GOT3 (cell line): Measurements from ENCODE around the gene HCRTR1.

Source experiments
- DNase-seq: peaks from one replicate; lab custom pipeline; 2025; ENCODE audit warnings: mixed read lengths; lab: John Stamatoyannopoulos, UW

HCRTR1 gene

DNA sequence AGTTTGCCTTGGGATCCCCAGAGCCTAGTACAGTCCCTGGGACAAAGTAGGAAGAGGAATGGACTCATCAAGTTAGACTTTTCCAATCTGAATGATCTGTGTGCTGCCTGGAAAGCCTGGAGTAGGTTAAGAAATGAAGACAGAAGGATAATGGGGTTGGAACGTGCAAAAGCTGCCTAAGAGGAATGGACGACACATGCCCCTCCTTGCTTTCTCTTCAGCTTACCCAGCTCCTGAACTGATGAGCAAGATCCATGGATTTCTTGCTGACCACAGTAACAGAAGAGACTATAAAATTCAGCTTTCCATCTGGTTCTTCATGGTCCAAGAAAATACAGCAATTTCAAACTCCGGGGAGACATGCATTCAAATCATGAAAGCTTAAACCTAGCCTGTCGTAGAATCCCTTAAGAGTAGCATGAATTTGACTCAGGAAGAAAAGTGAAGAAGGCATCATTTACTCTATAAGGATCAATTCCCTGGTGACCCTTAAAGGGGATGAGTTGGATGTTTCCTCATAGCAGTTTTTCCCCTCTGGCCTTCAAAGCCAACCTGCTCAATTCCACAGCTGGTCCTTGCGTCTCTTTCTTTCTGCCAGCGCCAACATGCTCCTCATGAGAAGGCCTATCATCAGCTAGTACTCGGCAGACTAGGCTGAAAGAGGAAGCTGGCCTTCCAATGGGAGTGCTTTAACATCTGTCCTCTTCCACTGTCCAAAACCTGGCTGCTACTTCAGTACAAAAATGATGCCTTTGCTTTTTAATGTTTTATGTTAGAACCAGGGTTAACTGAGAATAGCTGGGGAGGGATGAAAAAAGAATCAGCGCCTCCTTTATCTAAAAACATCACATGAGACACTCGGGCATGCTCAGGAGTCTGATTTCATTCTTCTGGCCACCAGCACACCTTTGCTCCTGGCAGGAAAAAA, 32.9 kb downstream of the HCRTR1 start:
- no peak for DNase-seq

DNA sequence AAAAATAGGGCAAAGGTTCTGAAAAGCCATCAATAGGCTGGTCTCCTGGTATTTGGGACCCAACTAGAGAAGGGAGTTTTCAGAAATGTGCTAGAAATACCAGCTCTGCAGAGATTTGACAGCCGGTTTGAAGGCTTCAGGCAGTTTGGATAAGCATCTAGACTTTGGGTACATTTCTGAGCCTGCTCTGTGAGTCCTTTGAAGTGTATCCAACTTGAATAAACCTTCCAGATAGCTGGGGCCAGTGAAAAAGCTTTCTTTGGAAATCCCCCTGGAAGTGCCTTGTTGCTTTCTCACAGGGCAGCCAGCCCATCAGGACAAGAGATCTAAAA, 33.6 kb downstream of the HCRTR1 start:
- DNase-seq, result no peak

DNA sequence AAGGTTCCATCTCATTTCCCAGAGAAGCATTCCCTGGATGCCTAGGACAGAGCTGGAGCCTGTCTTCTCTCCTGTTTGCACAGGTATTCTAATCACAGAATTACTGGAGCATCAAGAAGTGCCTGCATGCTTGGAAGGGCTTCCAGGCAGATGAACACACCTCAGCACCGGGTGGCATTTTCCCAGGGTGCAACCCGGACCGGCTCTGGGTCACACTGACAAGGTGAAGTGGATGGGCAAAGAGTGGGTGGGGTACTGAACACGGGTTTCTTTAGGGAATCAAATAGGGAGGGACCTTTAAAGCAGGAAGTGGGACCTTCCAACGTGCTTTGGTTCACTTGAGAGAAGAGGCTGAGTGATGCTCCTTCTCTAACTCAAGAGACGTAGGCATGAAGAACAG, 34.3 kb downstream of the HCRTR1 start:
- no peak for DNase-seq

GRCh38 chr1:31652891-31653499, 35.5 kb downstream of the HCRTR1 start:
- no peak for DNase-seq

DNA sequence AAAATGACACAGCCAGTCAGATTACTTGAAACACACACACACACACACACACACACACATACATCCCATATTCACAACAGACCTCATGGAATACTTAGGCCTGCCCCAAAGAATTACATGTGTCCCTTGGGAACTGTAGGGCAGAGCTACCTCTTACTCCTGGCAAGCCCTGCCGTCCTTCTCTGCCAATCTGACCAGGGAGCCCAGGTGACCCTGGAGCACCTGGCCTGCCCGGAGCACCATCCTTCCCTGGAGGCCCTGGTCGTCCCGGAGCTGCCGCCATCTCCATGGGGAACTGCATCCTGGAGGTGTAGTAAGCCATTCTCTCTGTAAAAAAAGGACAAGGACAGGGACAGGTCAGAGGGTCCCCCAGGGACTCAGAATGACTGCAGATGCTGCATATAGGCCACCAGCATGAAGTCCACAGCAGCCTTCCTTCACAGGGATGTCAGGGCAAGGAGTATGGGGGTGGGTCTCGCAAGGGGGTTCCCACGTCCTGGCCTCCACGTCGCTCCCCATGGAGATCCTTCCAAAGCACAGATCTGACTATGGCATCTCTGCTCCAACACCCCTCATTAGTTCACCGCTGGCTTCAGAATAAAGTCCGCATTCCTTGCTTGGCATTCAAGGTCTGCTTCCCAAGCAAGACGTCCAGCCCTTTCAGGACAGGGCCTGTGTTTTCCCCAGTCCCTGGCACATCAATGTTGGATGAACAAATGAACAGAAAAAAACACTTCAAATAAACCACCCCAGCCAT, 36.4 kb downstream of the HCRTR1 start:
- no peak for DNase-seq

DNA sequence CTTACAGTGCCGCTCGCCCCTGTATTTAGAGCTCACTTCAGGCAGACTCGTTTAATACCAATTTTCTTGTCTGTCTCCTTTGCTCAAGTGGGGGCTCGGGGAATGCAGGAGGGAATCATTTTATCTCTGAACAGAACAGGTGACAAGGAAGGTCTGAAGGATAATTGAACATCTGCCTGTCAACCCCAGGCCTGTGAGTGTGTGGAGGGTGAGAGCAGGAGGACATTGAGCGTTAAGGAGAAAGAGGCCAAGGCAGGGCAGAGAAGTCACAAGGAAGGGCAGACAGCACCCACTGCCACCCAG, 36.9 kb downstream of the HCRTR1 start:
- no peak for DNase-seq

- no peak for DNase-seq
These were observed 37.6 kb downstream of the HCRTR1 start for GRCh38 chr1:31655104-31655503.

- no peak for DNase-seq
These were observed 38.3 kb downstream of the HCRTR1 start for GRCh38 chr1:31655756-31656155.

- DNase-seq, result no peak
These were observed 39.7 kb downstream of the HCRTR1 start for GRCh38 chr1:31657020-31657804.

GRCh38 chr1:31657972-31658510, 40.6 kb downstream of the HCRTR1 start:
- no peak for DNase-seq

GRCh38 chr1:31658721-31659120, 41.2 kb downstream of the HCRTR1 start:
- DNase-seq, result no peak

- DNase-seq, result no peak
These were observed 42.4 kb downstream of the HCRTR1 start for GRCh38 chr1:31659889-31660288.

- DNase-seq, result no peak
These were observed 43.5 kb downstream of the HCRTR1 start for GRCh38 chr1:31660871-31661455.

- DNase-seq, result no peak
These were observed 44.4 kb downstream of the HCRTR1 start for GRCh38 chr1:31661856-31662255.

DNA sequence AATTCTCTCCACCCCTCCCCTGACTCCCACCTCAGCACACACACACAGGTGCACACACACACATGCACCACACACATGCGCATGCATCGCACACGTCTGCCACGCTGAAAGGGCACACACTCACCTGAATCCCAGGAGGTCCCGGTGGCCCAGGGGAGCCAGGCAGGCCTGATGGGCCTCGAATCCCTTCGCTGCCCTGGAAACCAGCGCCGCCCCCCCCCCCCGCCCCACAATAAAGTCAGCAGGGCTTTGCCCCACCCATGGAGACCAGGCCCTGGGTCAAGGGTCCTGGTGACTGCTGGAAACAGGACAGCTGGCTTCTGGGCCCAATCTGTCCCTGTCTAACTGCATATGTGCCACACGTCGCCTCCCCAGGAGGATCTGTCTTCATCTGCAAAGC, 45.0 kb downstream of the HCRTR1 start:
- no peak for DNase-seq

- DNase-seq, result no peak
These were observed 46.3 kb downstream of the HCRTR1 start for GRCh38 chr1:31663622-31664452.

- DNase-seq, result no peak
These were observed 47.0 kb downstream of the HCRTR1 start for GRCh38 chr1:31664528-31664927.

GRCh38 chr1:31665234-31665878, 47.9 kb downstream of the HCRTR1 start:
- no peak for DNase-seq

- DNase-seq, result no peak
These were observed 48.9 kb downstream of the HCRTR1 start for GRCh38 chr1:31666263-31666963.
